Esophagus squamous epithelium (tissue), 4 donors: ENCODE data around the gene PRRC2B.

Source experiments
- POLR2A ChIP-seq, 4 donors: fragments of 450-650 bp; IDR thresholded peaks; one replicate each; pipeline ENCODE4 v1.6.1; 2017; ENCODE audit warnings: antibody characterized with exemption in 4 of 4, mild to moderate bottlenecking in 4 of 4, moderate library complexity in 3 of 4
- TF ChIP-seq, protein P1 (sequence below), 6 experiments: fragments of 450-650 bp in 4 of 6; fragments of 200-600 bp in 2 of 6; sonication (generic) in 2 of 6; IDR thresholded peaks; one replicate each; pipeline ENCODE4 v1.5.1; 2016 to 2019; ENCODE audit warnings: antibody characterized with exemption in 6 of 6, mild to moderate bottlenecking in 4 of 6, moderate library complexity in 4 of 6

DNA sequence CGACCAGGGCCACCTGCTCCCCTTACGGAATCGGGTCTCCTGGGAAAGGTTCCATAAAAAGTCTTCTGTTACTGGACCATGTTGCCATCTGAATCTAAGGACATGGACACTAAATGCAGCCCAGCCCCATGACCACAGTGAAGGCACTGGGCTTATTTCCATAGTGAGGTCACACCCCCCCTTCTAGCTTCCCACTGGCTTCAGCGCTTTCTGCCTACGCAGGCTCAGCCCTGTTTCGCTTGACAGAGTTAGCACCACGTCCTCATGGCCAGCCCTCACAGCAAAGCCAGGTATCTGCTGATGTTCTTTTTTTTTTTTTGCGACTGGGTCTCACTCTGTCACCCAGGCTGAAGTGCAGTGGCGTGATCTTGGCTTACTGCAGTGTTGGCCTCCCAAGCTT is 123.0 kb downstream of the PRRC2B start:
- TF ChIP-seq, protein P1, sequence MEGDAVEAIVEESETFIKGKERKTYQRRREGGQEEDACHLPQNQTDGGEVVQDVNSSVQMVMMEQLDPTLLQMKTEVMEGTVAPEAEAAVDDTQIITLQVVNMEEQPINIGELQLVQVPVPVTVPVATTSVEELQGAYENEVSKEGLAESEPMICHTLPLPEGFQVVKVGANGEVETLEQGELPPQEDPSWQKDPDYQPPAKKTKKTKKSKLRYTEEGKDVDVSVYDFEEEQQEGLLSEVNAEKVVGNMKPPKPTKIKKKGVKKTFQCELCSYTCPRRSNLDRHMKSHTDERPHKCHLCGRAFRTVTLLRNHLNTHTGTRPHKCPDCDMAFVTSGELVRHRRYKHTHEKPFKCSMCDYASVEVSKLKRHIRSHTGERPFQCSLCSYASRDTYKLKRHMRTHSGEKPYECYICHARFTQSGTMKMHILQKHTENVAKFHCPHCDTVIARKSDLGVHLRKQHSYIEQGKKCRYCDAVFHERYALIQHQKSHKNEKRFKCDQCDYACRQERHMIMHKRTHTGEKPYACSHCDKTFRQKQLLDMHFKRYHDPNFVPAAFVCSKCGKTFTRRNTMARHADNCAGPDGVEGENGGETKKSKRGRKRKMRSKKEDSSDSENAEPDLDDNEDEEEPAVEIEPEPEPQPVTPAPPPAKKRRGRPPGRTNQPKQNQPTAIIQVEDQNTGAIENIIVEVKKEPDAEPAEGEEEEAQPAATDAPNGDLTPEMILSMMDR (IDR thresholded peaks at IDR 0.05): no peak
- TF ChIP-seq POLR2A (IDR thresholded peaks at IDR 0.05): no peak
